GM21528 (cell line): ENCODE results near the gene RGPD4.
"Not testable (repeated sequence)": the region's sequence is repeated elsewhere in the genome, so short reads cannot be mapped to it uniquely, and the experiment has no call there.

ENCODE experiments used
- ATAC-seq: cut with Tn5 transposase; IDR thresholded peaks from one replicate; pipeline ENCODE4 v1.9.1; 2021; ENCODE audit warnings: mild to moderate bottlenecking, moderate library complexity; ENCODE audit not compliant: unreplicated experiment, low FRiP score

The RGPD4 gene

DNA sequence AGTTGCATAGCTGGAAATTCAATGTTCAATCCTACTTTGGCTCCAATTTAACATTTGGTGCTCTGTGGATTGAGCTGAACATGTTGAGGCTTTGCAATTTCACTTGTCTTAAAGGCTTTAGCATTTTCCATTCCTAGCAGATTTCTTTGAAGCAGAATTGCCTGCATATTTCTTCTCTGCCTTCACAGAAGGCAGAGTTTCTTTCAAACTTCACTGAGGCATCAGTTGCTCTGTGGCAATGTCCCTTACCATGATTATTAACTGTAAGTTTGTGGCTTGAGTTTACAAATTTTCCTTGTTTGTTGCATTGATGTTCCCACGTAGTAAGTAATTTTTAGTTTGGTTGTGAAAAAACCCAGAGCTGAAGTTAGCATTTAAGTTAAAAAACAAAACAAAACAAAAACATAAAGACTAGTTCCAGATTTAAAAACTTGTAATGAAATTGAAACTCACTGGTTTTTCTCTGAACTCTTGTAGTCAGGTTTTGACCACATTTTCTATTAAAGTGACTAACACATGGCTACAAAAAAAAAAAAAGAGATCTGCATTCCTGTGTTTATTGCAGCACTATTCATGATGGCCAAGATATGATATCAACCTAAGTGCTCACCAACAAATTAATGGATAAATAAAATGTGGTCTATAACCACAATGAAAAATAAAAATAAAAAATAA lies 90.1 kb downstream of the RGPD4 start:
- ATAC-seq = not testable (repeated sequence)

DNA sequence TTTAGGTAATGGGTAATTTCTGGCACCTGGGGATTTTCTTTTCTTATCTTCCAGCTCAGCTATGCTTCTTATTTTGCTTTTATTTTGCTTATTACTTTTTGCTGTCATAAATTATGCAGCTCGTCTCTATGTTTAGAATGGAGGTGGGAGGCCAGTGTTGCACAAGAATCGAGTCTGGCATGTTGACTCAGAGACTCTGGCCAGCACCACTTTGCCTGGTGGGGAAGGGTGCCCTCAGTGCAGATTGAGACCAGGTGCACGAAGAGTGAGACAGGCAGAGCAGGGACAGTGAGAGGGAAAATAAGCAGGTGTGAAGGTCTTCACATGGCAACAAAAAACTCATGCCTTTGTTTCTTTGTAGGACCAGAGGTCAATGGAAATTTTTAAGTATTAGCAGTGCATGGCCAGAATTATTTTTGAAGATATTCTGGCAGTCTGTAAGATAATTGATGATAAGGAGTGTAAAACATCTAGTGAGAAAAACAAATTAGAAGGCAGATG lies 100.4 kb downstream of the RGPD4 start:
- no peak for ATAC-seq

DNA sequence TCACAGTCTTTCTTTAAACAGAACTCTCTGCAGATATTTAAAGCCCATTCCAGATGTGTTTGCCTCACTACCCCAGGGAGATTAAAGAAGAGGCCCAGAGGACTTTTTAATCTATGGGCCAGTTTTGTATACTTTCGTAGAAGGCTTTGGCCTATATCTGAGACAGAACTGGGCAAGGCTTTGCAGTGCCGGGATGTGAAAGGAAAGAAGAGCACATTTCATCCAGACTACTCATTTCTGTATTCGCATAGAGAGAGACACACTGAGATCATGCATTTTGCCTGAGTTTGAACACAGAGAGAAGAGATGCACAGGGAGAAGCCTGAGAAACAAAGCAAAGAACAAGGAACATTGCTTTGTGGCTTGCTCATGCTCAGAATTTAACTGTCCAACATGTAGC lies 104.7 kb downstream of the RGPD4 start:
- no peak for ATAC-seq

DNA sequence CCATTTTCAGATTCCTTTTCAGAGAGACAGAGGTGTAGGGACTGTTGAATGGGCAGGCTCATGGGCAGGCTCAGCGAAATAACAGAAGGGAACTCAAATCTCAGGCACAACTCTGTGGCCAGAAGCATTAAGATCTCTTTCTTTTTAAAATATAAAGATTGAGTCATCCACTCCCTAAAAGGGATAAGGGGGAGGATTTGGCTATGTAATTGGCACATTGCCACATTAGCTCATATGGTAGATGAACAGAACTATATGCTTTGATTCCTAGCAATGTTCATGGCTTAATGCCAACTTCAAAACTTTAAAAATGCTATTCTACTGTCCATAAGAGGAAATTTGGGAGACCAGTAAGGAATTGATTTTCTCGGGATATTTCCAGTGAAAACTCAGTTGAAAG lies 105.8 kb downstream of the RGPD4 start:
- no peak for ATAC-seq

DNA sequence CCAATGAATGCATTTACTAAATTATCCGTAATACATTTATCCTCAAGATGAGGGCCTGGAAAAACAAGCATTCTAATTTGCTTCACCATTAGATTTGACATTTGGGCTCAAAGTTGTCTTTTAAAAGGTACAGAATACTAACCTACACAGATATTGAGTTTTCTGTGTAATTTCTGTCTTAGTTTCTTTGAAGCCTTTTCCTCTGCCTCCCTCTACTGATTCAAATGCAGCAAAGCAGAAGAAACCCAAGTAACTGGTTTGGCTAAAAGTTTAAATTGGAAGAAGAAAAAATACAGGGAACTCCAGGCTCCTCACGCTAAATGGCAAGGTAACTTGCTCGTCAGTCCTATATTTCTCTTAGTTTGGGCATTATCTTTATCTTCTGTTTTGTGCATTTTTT lies 106.3 kb downstream of the RGPD4 start:
- ATAC-seq = no peak

DNA sequence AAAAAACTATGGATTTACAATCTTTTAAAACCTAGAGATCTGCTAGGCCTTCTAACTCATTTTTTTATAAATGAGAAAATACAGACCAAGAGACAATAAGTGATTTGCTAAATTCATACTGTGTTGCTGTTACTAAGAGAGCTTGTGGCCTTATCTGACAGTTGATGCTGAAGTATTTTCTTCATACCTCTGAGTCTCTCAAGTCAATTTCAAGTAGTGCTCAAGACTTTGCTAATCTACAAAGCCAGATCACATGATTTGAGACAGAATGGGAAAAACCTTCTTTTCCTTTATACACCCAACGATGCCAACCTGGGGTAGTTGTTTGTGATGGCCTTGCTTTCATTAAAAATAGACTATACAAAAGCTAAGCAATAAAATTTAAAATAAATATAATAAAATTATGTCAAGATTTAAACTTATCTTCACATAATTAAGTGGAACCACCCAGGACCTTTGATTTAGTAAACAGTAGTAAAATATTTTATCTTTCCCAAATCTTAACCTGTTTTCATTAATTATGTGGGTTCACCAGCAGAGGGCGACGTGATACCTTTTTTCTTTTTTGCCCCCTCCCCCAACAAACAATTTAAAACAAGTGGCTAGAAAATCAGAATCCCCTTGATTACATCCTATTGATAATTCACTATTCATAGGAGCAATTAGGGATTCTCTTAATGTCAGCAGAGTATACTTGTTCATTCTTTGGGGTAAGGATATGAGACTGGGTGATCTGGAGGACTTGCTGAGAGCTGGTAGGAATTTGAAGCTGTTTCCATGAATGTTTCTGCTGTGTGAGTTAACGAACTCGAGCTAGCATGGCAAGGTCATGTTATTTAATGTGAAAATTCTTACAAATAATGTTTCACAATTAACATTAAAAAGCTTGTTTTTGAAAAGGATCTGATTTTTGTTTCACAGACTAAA lies 110.0 kb downstream of the RGPD4 start:
- ATAC-seq = no peak
